Measurements from ENCODE around the gene P2RY1. TPM values are rescaled to one million over a fixed set of nuclear protein-coding genes. Genes with fewer than 3 reads are reported as not detected.

Gene P2RY1
- total and polyA plus RNA-seq, 2 of the 4 experiments (the other 2 are of a cell fraction), result not detected

- H3K27me3 ChIP-seq (ENCODE audit: control insufficient read depth, insufficient read depth, low read length), result no peaks in the 10 kb centered on the region
- POLR2A ChIA-PET (ENCODE audit: unreplicated experiment), result no interaction called here
- H3K18ac ChIP-seq (ENCODE audit: low read depth, low read length), result no peak overlapping the region
- no peak overlapping the region for H2BK120ac ChIP-seq (ENCODE audit: low read depth, low read length)
- H3K9ac ChIP-seq (ENCODE audit: low read depth, low read length), result no peak overlapping the region
- dilution Hi-C loops (cut with HindIII; ENCODE audit: low sequenced_read_pairs, unreplicated experiment), result no loop called here
- CTCF ChIA-PET, result interaction anchor here (0.6 to 1.0 kb wide), 2 partner anchors 16 to 38 kb away, joined by 3 read pairs; no protein-coding TSS in a partner anchor
- no peak for ATAC-seq (ENCODE audit: low read depth)
- no CpG with 5 or more reads among the region's 2 CpGs for WGBS, 2 experiments (ENCODE audit: extremely low coverage in 2 of 2, insufficient read length in 1 of 2)
- H4K5ac ChIP-seq (ENCODE audit: low read depth, low read length), result no peak overlapping the region
- no peak overlapping the region for H3K4me3 ChIP-seq (ENCODE audit: insufficient read depth, low read depth, low read length)
- no peak overlapping the region for H2BK20ac ChIP-seq (ENCODE audit: low read depth, low read length)
- H3K14ac ChIP-seq (replicated peaks; ENCODE audit: low read depth, low read length), result no peak overlapping the region
- no peak for DNase-seq
- H3K9me1 ChIP-seq (ENCODE audit: insufficient read depth, low read length), result no peaks in the 10 kb centered on the region
- H3K56ac ChIP-seq (ENCODE audit: extremely low read depth, insufficient read depth, low read length), result no peak overlapping the region
- H2BK15ac ChIP-seq (ENCODE audit: low read depth, low read length), result no peak overlapping the region
- no peak for TF ChIP-seq NFE2L2 (IDR thresholded peaks at IDR 0.05; ENCODE audit: low read depth, low read length)
- no peak for TF ChIP-seq RFX5 (IDR thresholded peaks at IDR 0.05; ENCODE audit: low read depth, low read length)
- no peak for TF ChIP-seq BHLHE40 (IDR thresholded peaks at IDR 0.05; ENCODE audit: low read depth, low read length)
- no peak for TF ChIP-seq POLR2A (IDR thresholded peaks at IDR 0.05; ENCODE audit: low read depth, low read length)
- no peak for TF ChIP-seq MXI1 (IDR thresholded peaks at IDR 0.05; ENCODE audit: borderline replicate concordance, low read depth, low read length)
- no peak for TF ChIP-seq ELK1 (IDR thresholded peaks at IDR 0.05; ENCODE audit: borderline replicate concordance, low read depth, low read length)
- no peak for TF ChIP-seq FOS (IDR thresholded peaks at IDR 0.05; ENCODE audit: low read depth, low read length)
- TF ChIP-seq RCOR1 (IDR thresholded peaks at IDR 0.05; ENCODE audit: insufficient replicate concordance, low read length), result no peak
- no peak for TF ChIP-seq MAZ (IDR thresholded peaks at IDR 0.05; ENCODE audit: borderline replicate concordance, low read depth, low read length)
- TF ChIP-seq CTCF (conservative IDR thresholded peaks at IDR 0.05; ENCODE audit: low read depth, low read length), result no peak
- no peak for TF ChIP-seq CEBPB (IDR thresholded peaks at IDR 0.05; ENCODE audit: low read depth, low read length)
- TF ChIP-seq USF2 (IDR thresholded peaks at IDR 0.05; ENCODE audit: low read depth, low read length), result no peak
- no peak for TF ChIP-seq MAFK (IDR thresholded peaks at IDR 0.05; ENCODE audit: low read depth, low read length)
- no peak for TF ChIP-seq SMC3 (IDR thresholded peaks at IDR 0.05; ENCODE audit: low read depth, low read length)
- TF ChIP-seq CHD1 (IDR thresholded peaks at IDR 0.05; ENCODE audit: low read depth, low read length), result no peak
- no peak for TF ChIP-seq RAD21 (IDR thresholded peaks at IDR 0.05; ENCODE audit: low read length)
- H4K20me1 ChIP-seq (ENCODE audit: insufficient read depth, low read length), result no peaks in the 10 kb centered on the region
- H3K79me1 ChIP-seq (ENCODE audit: low read depth in 1 of 2, low read length in 2 of 2), result no peaks in the 10 kb centered on the region
- H3K27ac ChIP-seq (ENCODE audit: insufficient read depth, low read length), result no peak overlapping the region
- no peak overlapping the region for H3K23ac ChIP-seq (ENCODE audit: low read depth, low read length)
- H2AK5ac ChIP-seq (ENCODE audit: low read depth, low read length), result no peak overlapping the region
- no peak overlapping the region for H2AFZ ChIP-seq (replicated peaks; ENCODE audit: low read length, poor library complexity)
- no peak overlapping the region for H3K4ac ChIP-seq (ENCODE audit: low read depth, low read length)
- intact Hi-C loops (cut with micrococcal nuclease), result no loop called here
- no peak overlapping the region for H3K4me2 ChIP-seq (ENCODE audit: low read depth, low read length)
- H3K36me3 ChIP-seq (ENCODE audit: control insufficient read depth, insufficient read depth, low read length), result no peaks in the 10 kb centered on the region
- H3K9me3 ChIP-seq (ENCODE audit: control insufficient read depth, insufficient read depth, low read length), result no peaks in the 10 kb centered on the region
- no peak overlapping the region for H4K8ac ChIP-seq (ENCODE audit: low read depth in 2 of 2, low read length in 2 of 2)
- no TSS peak for BruUV-seq (replicated peaks)
- H3K4me1 ChIP-seq (ENCODE audit: control insufficient read depth, insufficient read depth, low read length), result no peaks in the 10 kb centered on the region
- H2BK5ac ChIP-seq (ENCODE audit: low read depth, low read length, poor library complexity, severe bottlenecking), result no peak overlapping the region
- H2AK9ac ChIP-seq (replicated peaks; ENCODE audit: low read depth, low read length, poor library complexity), result no peak overlapping the region
- no peak overlapping the region for H4K91ac ChIP-seq (ENCODE audit: insufficient read depth, low read depth, low read length)
- in situ Hi-C loops (cut with MboI; ENCODE audit: low sequenced_read_pairs), result no loop called here
These were observed 15.2 kb downstream of the P2RY1 start for GRCh38 chr3:152849996-152850578.
